GM23248 (cell line): Measurements from ENCODE around the gene ACTG1.

ENCODE experiments used
- EZH2 ChIP-seq: fragments of 200-600 bp; sonication (generic); IDR thresholded peaks from 2 replicates; pipeline ENCODE4 v1.6.1; 2018; ENCODE audit warnings: antibody characterized with exemption, mild to moderate bottlenecking; ENCODE audit not compliant: insufficient read depth, poor library complexity, severe bottlenecking
- EZH2phosphoT487 ChIP-seq: fragments of 200-600 bp; sonication (generic); IDR thresholded peaks from 2 replicates; pipeline ENCODE4 v1.6.1; 2018; ENCODE audit warnings: antibody characterized with exemption, moderate library complexity, mild to moderate bottlenecking, low read depth; ENCODE audit not compliant: insufficient read depth

GRCh38 chr17:81502471-81503017 is 10.1 kb downstream of the ACTG1 start:
- no peak for TF ChIP-seq EZH2
- TF ChIP-seq EZH2phosphoT487: no peak
